Measurements from ENCODE around the gene OR10H4.

The OR10H4 gene

GRCh38 chr19:15986701-15987100 lies 37.9 kb downstream of the OR10H4 start:
- no peak for TF ChIP-seq ZFP30 (CRISPR knock-in tag; IDR thresholded peaks at IDR 0.05)
- TF ChIP-seq ISL1 (CRISPR knock-in tag; IDR thresholded peaks at IDR 0.05), result no peak
- TF ChIP-seq, protein P1, sequence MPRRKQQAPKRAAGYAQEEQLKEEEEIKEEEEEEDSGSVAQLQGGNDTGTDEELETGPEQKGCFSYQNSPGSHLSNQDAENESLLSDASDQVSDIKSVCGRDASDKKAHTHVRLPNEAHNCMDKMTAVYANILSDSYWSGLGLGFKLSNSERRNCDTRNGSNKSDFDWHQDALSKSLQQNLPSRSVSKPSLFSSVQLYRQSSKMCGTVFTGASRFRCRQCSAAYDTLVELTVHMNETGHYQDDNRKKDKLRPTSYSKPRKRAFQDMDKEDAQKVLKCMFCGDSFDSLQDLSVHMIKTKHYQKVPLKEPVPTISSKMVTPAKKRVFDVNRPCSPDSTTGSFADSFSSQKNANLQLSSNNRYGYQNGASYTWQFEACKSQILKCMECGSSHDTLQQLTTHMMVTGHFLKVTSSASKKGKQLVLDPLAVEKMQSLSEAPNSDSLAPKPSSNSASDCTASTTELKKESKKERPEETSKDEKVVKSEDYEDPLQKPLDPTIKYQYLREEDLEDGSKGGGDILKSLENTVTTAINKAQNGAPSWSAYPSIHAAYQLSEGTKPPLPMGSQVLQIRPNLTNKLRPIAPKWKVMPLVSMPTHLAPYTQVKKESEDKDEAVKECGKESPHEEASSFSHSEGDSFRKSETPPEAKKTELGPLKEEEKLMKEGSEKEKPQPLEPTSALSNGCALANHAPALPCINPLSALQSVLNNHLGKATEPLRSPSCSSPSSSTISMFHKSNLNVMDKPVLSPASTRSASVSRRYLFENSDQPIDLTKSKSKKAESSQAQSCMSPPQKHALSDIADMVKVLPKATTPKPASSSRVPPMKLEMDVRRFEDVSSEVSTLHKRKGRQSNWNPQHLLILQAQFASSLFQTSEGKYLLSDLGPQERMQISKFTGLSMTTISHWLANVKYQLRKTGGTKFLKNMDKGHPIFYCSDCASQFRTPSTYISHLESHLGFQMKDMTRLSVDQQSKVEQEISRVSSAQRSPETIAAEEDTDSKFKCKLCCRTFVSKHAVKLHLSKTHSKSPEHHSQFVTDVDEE (CRISPR knock-in tag; IDR thresholded peaks at IDR 0.05), result no peak
- no peak for TF ChIP-seq SNAI2 (CRISPR knock-in tag; IDR thresholded peaks at IDR 0.05)
- TF ChIP-seq ZNF70 (CRISPR knock-in tag; IDR thresholded peaks at IDR 0.05), result no peak
- no peak for TF ChIP-seq ZNF8 (CRISPR knock-in tag; IDR thresholded peaks at IDR 0.05)
- TF ChIP-seq, protein P2, sequence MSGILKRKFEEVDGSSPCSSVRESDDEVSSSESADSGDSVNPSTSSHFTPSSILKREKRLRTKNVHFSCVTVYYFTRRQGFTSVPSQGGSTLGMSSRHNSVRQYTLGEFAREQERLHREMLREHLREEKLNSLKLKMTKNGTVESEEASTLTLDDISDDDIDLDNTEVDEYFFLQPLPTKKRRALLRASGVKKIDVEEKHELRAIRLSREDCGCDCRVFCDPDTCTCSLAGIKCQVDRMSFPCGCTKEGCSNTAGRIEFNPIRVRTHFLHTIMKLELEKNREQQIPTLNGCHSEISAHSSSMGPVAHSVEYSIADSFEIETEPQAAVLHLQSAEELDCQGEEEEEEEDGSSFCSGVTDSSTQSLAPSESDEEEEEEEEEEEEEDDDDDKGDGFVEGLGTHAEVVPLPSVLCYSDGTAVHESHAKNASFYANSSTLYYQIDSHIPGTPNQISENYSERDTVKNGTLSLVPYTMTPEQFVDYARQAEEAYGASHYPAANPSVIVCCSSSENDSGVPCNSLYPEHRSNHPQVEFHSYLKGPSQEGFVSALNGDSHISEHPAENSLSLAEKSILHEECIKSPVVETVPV (CRISPR knock-in tag; IDR thresholded peaks at IDR 0.05), result no peak
- TF ChIP-seq CSDC2 (CRISPR knock-in tag; IDR thresholded peaks at IDR 0.05), result no peak
- TF ChIP-seq TCF4 (CRISPR knock-in tag; IDR thresholded peaks at IDR 0.05; ENCODE audit: borderline replicate concordance), result no peak
- TF ChIP-seq, protein P3, sequence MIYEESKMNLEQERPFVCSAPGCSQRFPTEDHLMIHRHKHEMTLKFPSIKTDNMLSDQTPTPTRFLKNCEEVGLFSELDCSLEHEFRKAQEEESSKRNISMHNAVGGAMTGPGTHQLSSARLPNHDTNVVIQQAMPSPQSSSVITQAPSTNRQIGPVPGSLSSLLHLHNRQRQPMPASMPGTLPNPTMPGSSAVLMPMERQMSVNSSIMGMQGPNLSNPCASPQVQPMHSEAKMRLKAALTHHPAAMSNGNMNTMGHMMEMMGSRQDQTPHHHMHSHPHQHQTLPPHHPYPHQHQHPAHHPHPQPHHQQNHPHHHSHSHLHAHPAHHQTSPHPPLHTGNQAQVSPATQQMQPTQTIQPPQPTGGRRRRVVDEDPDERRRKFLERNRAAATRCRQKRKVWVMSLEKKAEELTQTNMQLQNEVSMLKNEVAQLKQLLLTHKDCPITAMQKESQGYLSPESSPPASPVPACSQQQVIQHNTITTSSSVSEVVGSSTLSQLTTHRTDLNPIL (CRISPR knock-in tag; IDR thresholded peaks at IDR 0.05; ENCODE audit: low read depth), result no peak
- no peak for TF ChIP-seq ZC3H10 (CRISPR knock-in tag; IDR thresholded peaks at IDR 0.05)
- no peak for TF ChIP-seq TOX (CRISPR knock-in tag; IDR thresholded peaks at IDR 0.05; ENCODE audit: borderline replicate concordance)
- TF ChIP-seq GLIS3 (CRISPR knock-in tag; IDR thresholded peaks at IDR 0.05), result no peak
- no peak for TF ChIP-seq BACH2 (CRISPR knock-in tag; IDR thresholded peaks at IDR 0.05; ENCODE audit: borderline replicate concordance)
- no peak for TF ChIP-seq PATZ1 (CRISPR knock-in tag; IDR thresholded peaks at IDR 0.05; ENCODE audit: borderline replicate concordance)
- no peak for TF ChIP-seq ZNF565 (CRISPR knock-in tag; conservative IDR thresholded peaks at IDR 0.05; ENCODE audit: low read depth)
- TF ChIP-seq, protein P4, sequence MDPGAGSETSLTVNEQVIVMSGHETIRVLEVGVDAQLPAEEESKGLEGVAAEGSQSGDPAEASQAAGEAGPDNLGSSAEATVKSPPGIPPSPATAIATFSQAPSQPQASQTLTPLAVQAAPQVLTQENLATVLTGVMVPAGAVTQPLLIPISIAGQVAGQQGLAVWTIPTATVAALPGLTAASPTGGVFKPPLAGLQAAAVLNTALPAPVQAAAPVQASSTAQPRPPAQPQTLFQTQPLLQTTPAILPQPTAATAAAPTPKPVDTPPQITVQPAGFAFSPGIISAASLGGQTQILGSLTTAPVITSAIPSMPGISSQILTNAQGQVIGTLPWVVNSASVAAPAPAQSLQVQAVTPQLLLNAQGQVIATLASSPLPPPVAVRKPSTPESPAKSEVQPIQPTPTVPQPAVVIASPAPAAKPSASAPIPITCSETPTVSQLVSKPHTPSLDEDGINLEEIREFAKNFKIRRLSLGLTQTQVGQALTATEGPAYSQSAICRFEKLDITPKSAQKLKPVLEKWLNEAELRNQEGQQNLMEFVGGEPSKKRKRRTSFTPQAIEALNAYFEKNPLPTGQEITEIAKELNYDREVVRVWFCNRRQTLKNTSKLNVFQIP (CRISPR knock-in tag; IDR thresholded peaks at IDR 0.05; ENCODE audit: borderline replicate concordance, low read depth), result no peak
- TF ChIP-seq RARB (CRISPR knock-in tag; IDR thresholded peaks at IDR 0.05), result no peak
- TF ChIP-seq ZFP3 (CRISPR knock-in tag; IDR thresholded peaks at IDR 0.05), result no peak
- no peak for TF ChIP-seq OSR1 (CRISPR knock-in tag; IDR thresholded peaks at IDR 0.05)

DNA sequence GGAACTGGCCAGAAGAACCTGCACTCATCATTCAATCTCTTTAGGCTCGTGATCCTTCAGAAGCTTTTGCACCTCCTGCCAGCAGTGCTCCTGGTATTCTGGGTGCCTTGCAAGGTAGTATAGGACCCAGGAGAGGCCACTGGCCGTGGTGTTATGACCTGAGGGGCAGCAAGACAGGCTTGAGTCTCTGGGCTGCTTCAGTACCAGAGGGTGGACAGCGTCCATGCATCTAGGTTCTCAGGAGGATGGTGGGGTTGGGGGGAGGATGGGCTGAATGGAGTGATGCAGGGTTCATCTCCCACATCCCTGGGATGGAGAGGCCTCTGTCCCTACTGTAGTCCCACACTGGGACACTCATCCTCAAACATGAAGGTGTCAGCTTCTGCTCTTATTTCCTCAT lies 41.1 kb downstream of the OR10H4 start:
- TF ChIP-seq OSR1 (CRISPR knock-in tag; IDR thresholded peaks at IDR 0.05) (no peak), CSDC2 (CRISPR knock-in tag; IDR thresholded peaks at IDR 0.05) (no peak), RARB (CRISPR knock-in tag; IDR thresholded peaks at IDR 0.05) (no peak), TCF4 (CRISPR knock-in tag; IDR thresholded peaks at IDR 0.05; ENCODE audit: borderline replicate concordance) (no peak), ZNF8 (CRISPR knock-in tag; IDR thresholded peaks at IDR 0.05) (no peak), PPARA (CRISPR knock-in tag; IDR thresholded peaks at IDR 0.05; ENCODE audit: borderline replicate concordance) (no peak), ZFP3 (CRISPR knock-in tag; IDR thresholded peaks at IDR 0.05) (no peak), SNAI2 (CRISPR knock-in tag; IDR thresholded peaks at IDR 0.05) (no peak), TOX (CRISPR knock-in tag; IDR thresholded peaks at IDR 0.05; ENCODE audit: borderline replicate concordance) (no peak), ZFP30 (CRISPR knock-in tag; IDR thresholded peaks at IDR 0.05) (no peak), GLIS3 (CRISPR knock-in tag; IDR thresholded peaks at IDR 0.05) (no peak), ZNF565 (CRISPR knock-in tag; conservative IDR thresholded peaks at IDR 0.05; ENCODE audit: low read depth) (no peak), ISL1 (CRISPR knock-in tag; IDR thresholded peaks at IDR 0.05) (no peak), ZNF70 (CRISPR knock-in tag; IDR thresholded peaks at IDR 0.05) (no peak), ARNTL (CRISPR knock-in tag; IDR thresholded peaks at IDR 0.05; ENCODE audit: borderline replicate concordance, low read depth) (no peak), BACH2 (CRISPR knock-in tag; IDR thresholded peaks at IDR 0.05; ENCODE audit: borderline replicate concordance) (no peak), ESRRG (CRISPR knock-in tag; IDR thresholded peaks at IDR 0.05) (no peak)
- TF ChIP-seq, protein P2 (CRISPR knock-in tag; IDR thresholded peaks at IDR 0.05), result no peak
- TF ChIP-seq, protein P3 (CRISPR knock-in tag; IDR thresholded peaks at IDR 0.05; ENCODE audit: low read depth), result no peak

More at GRCh38 chr19:15986701-15987100, 37.9 kb downstream of the OR10H4 start:
- no peak for ATAC-seq

More for the DNA sequence above, 41.1 kb downstream of the OR10H4 start:
- ATAC-seq, result no peak
